GM08714 (cell line): ENCODE results near the gene KCTD16.

Experiments
- H3K4me3 ChIP-seq: fragments of 200-500 bp; sonication (Bioruptor generic); 2 replicates; pipeline ENCODE4 v1.5.1; 2014; ENCODE audit warnings: mild to moderate bottlenecking, low read length, inconsistent platforms
- ZNF274 ChIP-seq: IDR thresholded peaks from 2 replicates; pipeline ENCODE4 v1.6.1; 2012; ENCODE audit warnings: mild to moderate bottlenecking, low read depth, low read length

KCTD16 gene

GRCh38 chr5:144335561-144335960 lies 164.9 kb downstream of the KCTD16 start:
- no peak for TF ChIP-seq ZNF274
- H3K4me3 ChIP-seq: no peak overlapping the region

GRCh38 chr5:144336191-144336961 lies 165.7 kb downstream of the KCTD16 start:
- no peak for TF ChIP-seq ZNF274
- no peak overlapping the region for H3K4me3 ChIP-seq

- H3K4me3 ChIP-seq: no peak overlapping the region
- TF ChIP-seq ZNF274: no peak
These were observed 181.7 kb downstream of the KCTD16 start for GRCh38 chr5:144352330-144352729.

GRCh38 chr5:144352732-144353317 lies 182.2 kb downstream of the KCTD16 start:
- TF ChIP-seq ZNF274: no peak
- H3K4me3 ChIP-seq: no peak overlapping the region

GRCh38 chr5:144356489-144356888 lies 185.8 kb downstream of the KCTD16 start:
- no peak overlapping the region for H3K4me3 ChIP-seq
- TF ChIP-seq ZNF274: no peak

- no peak for TF ChIP-seq ZNF274
- H3K4me3 ChIP-seq: no peak overlapping the region
These were observed 190.7 kb downstream of the KCTD16 start for GRCh38 chr5:144361406-144361805.

- TF ChIP-seq ZNF274: no peak
- H3K4me3 ChIP-seq: no peak overlapping the region
These were observed 195.2 kb downstream of the KCTD16 start for GRCh38 chr5:144365885-144366284.

- TF ChIP-seq ZNF274: no peak
- H3K4me3 ChIP-seq: no peak overlapping the region
These were observed 197.3 kb downstream of the KCTD16 start for GRCh38 chr5:144367991-144368390.

- TF ChIP-seq ZNF274: no peak
- no peak overlapping the region for H3K4me3 ChIP-seq
These were observed 197.9 kb downstream of the KCTD16 start for GRCh38 chr5:144368556-144368955.

- TF ChIP-seq ZNF274: no peak
- no peak overlapping the region for H3K4me3 ChIP-seq
These were observed 198.3 kb downstream of the KCTD16 start for GRCh38 chr5:144369006-144369405.

GRCh38 chr5:144370273-144370672 lies 199.6 kb downstream of the KCTD16 start:
- no peak for TF ChIP-seq ZNF274
- no peak overlapping the region for H3K4me3 ChIP-seq

GRCh38 chr5:144374637-144375036 lies 204.0 kb downstream of the KCTD16 start:
- no peak for TF ChIP-seq ZNF274
- H3K4me3 ChIP-seq: no peak overlapping the region

GRCh38 chr5:144377207-144377606 lies 206.5 kb downstream of the KCTD16 start:
- H3K4me3 ChIP-seq: no peak overlapping the region
- no peak for TF ChIP-seq ZNF274

GRCh38 chr5:144378681-144379080 lies 208.0 kb downstream of the KCTD16 start:
- no peak overlapping the region for H3K4me3 ChIP-seq
- no peak for TF ChIP-seq ZNF274

- H3K4me3 ChIP-seq: no peak overlapping the region
- TF ChIP-seq ZNF274: no peak
These were observed 214.9 kb downstream of the KCTD16 start for GRCh38 chr5:144385597-144385996.

GRCh38 chr5:144386315-144386714 lies 215.6 kb downstream of the KCTD16 start:
- no peak for TF ChIP-seq ZNF274
- H3K4me3 ChIP-seq: no peak overlapping the region

- TF ChIP-seq ZNF274: no peak
- H3K4me3 ChIP-seq: no peak overlapping the region
These were observed 219.5 kb downstream of the KCTD16 start for GRCh38 chr5:144390133-144390532.
